ENCODE results near the gene DYNLRB1. TPM values are rescaled to one million over a fixed set of nuclear protein-coding genes. Genes with fewer than 3 reads are reported as not detected.

DYNLRB1 gene
- total and polyA plus RNA-seq, 2 donors (not counting 3 experiments of a cell fraction or from before 2014, with no cell fraction given) = 142 to 245 TPM

DNA sequence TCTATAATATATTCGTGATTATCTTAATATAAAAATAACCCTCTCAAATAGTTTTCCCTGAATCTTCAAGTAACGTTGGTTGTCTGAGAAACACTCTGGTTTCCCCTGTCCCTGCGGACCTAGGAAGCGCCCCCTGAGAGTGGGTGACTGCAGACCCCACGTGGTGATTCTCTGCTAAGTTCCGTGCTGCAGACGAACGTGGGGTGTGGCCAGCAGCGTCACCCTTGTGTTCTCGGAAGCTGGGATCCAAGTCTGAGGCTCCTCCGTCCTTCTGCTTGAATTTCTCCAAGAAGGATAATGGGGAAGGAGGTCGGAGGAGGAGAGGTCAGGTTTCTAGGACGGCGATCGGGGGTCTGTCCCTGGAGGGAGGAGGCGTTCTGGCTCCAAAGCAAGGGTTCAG lies 25.7 kb downstream of the DYNLRB1 start:
- ChIA-PET POLR2A (no interaction called here), CTCF (interaction anchor here (1.0 kb wide), 1 partner anchor 20 kb away, joined by 3 read pairs; no protein-coding TSS in a partner anchor)

DNA sequence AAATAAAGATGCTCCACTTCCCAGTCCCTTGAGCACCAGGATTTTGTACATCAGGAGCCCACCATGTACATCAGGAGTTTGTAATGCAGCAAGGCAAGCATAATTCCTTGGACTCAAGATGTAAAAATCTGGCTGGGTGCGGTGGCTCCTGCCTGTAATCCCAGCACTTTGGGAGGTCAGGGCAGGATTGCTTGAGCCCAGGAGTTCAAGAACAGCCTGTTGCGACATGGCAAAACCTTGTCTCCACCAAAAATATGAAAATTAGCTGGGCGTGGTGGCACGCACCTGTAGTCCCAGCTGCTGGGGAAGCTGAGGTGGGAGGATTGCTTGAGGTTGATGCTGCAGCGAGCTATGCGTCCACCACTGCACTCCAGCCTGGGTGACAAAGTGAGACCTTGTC lies 26.2 kb downstream of the DYNLRB1 start:
- FAIRE-seq (peak; percentile 56), DNase-seq (ENCODE audit: low read depth, low spot score) (no peak)
- dilution Hi-C loops (cut with MboI; ENCODE audit: extremely low pct_ligation_motif_present, low sequenced_read_pairs) (no loop called here), intact Hi-C loops (cut with micrococcal nuclease) (no loop called here)
- Histone ChIP-seq H3K36me3 (ENCODE audit: control insufficient read depth in 2 of 2, extremely low read depth in 1 of 2, insufficient read depth in 2 of 2, low read length in 2 of 2) (peaks cover 9 to 15% of the 10 kb centered on the region in 2 experiments), H3K27ac (ENCODE audit: insufficient read depth, low read depth, low read length) (no peak overlapping the region), H3K4me1 (ENCODE audit: control insufficient read depth, extremely low read depth, insufficient read depth, low read length) (no peaks in the 10 kb centered on the region), H3K27me3 (ENCODE audit: control insufficient read depth in 2 of 2, insufficient read depth in 2 of 2, low read length in 2 of 2) (no peaks in the 10 kb centered on the region), H3K9me3 (replicated peaks; ENCODE audit: control insufficient read depth, insufficient read depth, low read length) (no peaks in the 10 kb centered on the region), H3K9me1 (replicated peaks; ENCODE audit: control insufficient read depth, extremely low read depth, insufficient read depth, low read length) (no peaks in the 10 kb centered on the region), H3K9ac (replicated peaks; ENCODE audit: extremely low read depth, insufficient read depth, low read length) (no peak overlapping the region), H4K20me1 (replicated peaks; ENCODE audit: control insufficient read depth, extremely low read depth, insufficient read depth, low read length) (no peaks in the 10 kb centered on the region), H2AFZ (ENCODE audit: low read depth, low read length) (no peak overlapping the region), H3K4me2 (ENCODE audit: insufficient read depth, low read length) (no peak overlapping the region), H3K79me2 (ENCODE audit: control insufficient read depth, insufficient read depth, low read length) (no peaks in the 10 kb centered on the region), H3K4me3 (replicated peaks in 1 of 3; ENCODE audit: insufficient read depth in 1 of 3, low read depth in 1 of 3, low read length in 3 of 3) (no peak overlapping the region)
- TF ChIP-seq POLR2AphosphoS5 (IDR thresholded peaks at IDR 0.05; ENCODE audit: insufficient read depth, low read depth, low read length) = peak; percentile 8
- TF ChIP-seq JUN (IDR thresholded peaks at IDR 0.05; ENCODE audit: borderline replicate concordance, insufficient read depth, insufficient read length, low read depth) = no peak
- POLR2A ChIA-PET = no interaction called here
- no TSS peak for BruUV-seq (replicated peaks)
- CTCF ChIA-PET = no interaction called here

More for the DNA sequence above, 25.7 kb downstream of the DYNLRB1 start:
- no peaks in the 10 kb centered on the region for H3K4me1 ChIP-seq (ENCODE audit: control insufficient read depth, extremely low read depth, insufficient read depth, low read length)
- H3K9me1 ChIP-seq (replicated peaks; ENCODE audit: control insufficient read depth, extremely low read depth, insufficient read depth, low read length) = no peaks in the 10 kb centered on the region
- H3K9ac ChIP-seq (replicated peaks; ENCODE audit: extremely low read depth, insufficient read depth, low read length) = no peak overlapping the region
- H3K9me3 ChIP-seq (replicated peaks; ENCODE audit: control insufficient read depth, insufficient read depth, low read length) = no peaks in the 10 kb centered on the region
- dilution Hi-C loops (cut with MboI; ENCODE audit: extremely low pct_ligation_motif_present, low sequenced_read_pairs) (no loop called here), intact Hi-C loops (cut with micrococcal nuclease) (no loop called here)
- no peaks in the 10 kb centered on the region for H3K79me2 ChIP-seq (ENCODE audit: control insufficient read depth, insufficient read depth, low read length)
- H2AFZ ChIP-seq (ENCODE audit: low read depth, low read length) = no peak overlapping the region
- H4K20me1 ChIP-seq (replicated peaks; ENCODE audit: control insufficient read depth, extremely low read depth, insufficient read depth, low read length) = no peaks in the 10 kb centered on the region
- FAIRE-seq (no peak), DNase-seq (ENCODE audit: low read depth, low spot score) (no peak)
- TF ChIP-seq CTCF (IDR thresholded peaks at IDR 0.05; ENCODE audit: extremely low read depth in 1 of 2, insufficient read depth in 1 of 2, low read depth in 1 of 2, low read length in 2 of 2) (no peak), POLR2AphosphoS5 (IDR thresholded peaks at IDR 0.05; ENCODE audit: insufficient read depth, low read depth, low read length) (peak; percentile 3)
- H3K27me3 ChIP-seq (ENCODE audit: control insufficient read depth in 2 of 2, insufficient read depth in 2 of 2, low read length in 2 of 2) = no peaks in the 10 kb centered on the region
- no peak overlapping the region for H3K4me2 ChIP-seq (ENCODE audit: insufficient read depth, low read length)
- H3K27ac ChIP-seq (ENCODE audit: insufficient read depth, low read depth, low read length) = no peak overlapping the region
- BruUV-seq (replicated peaks) = no TSS peak
- no peak overlapping the region for H3K4me3 ChIP-seq (replicated peaks in 1 of 3; ENCODE audit: insufficient read depth in 1 of 3, low read depth in 1 of 3, low read length in 3 of 3)
- peaks cover 9 to 18% of the 10 kb centered on the region in 2 experiments for H3K36me3 ChIP-seq (ENCODE audit: control insufficient read depth in 2 of 2, extremely low read depth in 1 of 2, insufficient read depth in 2 of 2, low read length in 2 of 2)
